HEK293 (cell line): ENCODE measurements around the gene GNPNAT1.
A peak's percentile ranks its signal among the peaks of the same experiment; 100 is the strongest.

Source experiments
- BCL11B ChIP-seq: fragments of 450-650 bp; formaldehyde crosslinking; IDR thresholded peaks from 2 replicates; pipeline ENCODE4 v1.5.1; 2016; ENCODE audit warnings: low read depth, missing biosample characterization, missing genetic modification characterization
- GLI2 ChIP-seq: fragments of 450-650 bp; formaldehyde crosslinking; IDR thresholded peaks from 2 replicates; pipeline ENCODE4; 2017; ENCODE audit warnings: missing biosample characterization, missing genetic modification characterization, low read depth, borderline replicate concordance
- GLI4 ChIP-seq: fragments of 450-650 bp; formaldehyde crosslinking; IDR thresholded peaks from 2 replicates; pipeline ENCODE4 v1.5.1; 2016; ENCODE audit warnings: missing biosample characterization, missing genetic modification characterization
- GLIS2 ChIP-seq: fragments of 450-650 bp; formaldehyde crosslinking; IDR thresholded peaks from 2 replicates; pipeline ENCODE4 v1.5.1; 2016; ENCODE audit warnings: missing biosample characterization, missing genetic modification characterization
- HOXC10 ChIP-seq: sonication (generic); formaldehyde crosslinking; IDR thresholded peaks from 2 replicates; pipeline ENCODE4 v1.8.1; 2023; ENCODE audit warnings: mild to moderate bottlenecking, missing genetic modification reagents
- KLF10 ChIP-seq: fragments of 450-650 bp; IDR thresholded peaks from 2 replicates; pipeline ENCODE4 v1.5.1; 2018; ENCODE audit warnings: missing biosample characterization, mild to moderate bottlenecking, missing genetic modification characterization
- MEIS1 ChIP-seq: sonication (generic); formaldehyde crosslinking; IDR thresholded peaks from 2 replicates; pipeline ENCODE4 v1.8.1; 2022; ENCODE audit warnings: missing genetic modification reagents, mild to moderate bottlenecking, borderline replicate concordance
- SCRT1 ChIP-seq: fragments of 450-650 bp; formaldehyde crosslinking; IDR thresholded peaks from 2 replicates; pipeline ENCODE4 v1.5.1; 2016; ENCODE audit warnings: missing biosample characterization, missing genetic modification characterization, borderline replicate concordance
- SP7 ChIP-seq: fragments of 450-650 bp; formaldehyde crosslinking; IDR thresholded peaks from 2 replicates; pipeline ENCODE4 v1.5.1; 2016; ENCODE audit warnings: missing biosample characterization, missing genetic modification characterization
- ZBTB17 ChIP-seq: fragments of 450-650 bp; formaldehyde crosslinking; IDR thresholded peaks from 2 replicates; pipeline ENCODE4 v1.5.1; 2016; ENCODE audit warnings: missing biosample characterization, missing genetic modification characterization
- ZFP3 ChIP-seq: fragments of 450-650 bp; formaldehyde crosslinking; IDR thresholded peaks from 2 replicates; pipeline ENCODE4 v1.5.1; 2016; ENCODE audit warnings: low read depth, missing biosample characterization, missing genetic modification characterization
- ZNF112 ChIP-seq: fragments of 450-650 bp; formaldehyde crosslinking; IDR thresholded peaks from 2 replicates; pipeline ENCODE4 v1.5.0; 2017; ENCODE audit warnings: missing biosample characterization, missing genetic modification characterization
- ZNF114 ChIP-seq: fragments of 450-650 bp; formaldehyde crosslinking; IDR thresholded peaks from 2 replicates; pipeline ENCODE4 v1.5.0; 2017; ENCODE audit warnings: missing biosample characterization, missing genetic modification characterization
- ZNF121 ChIP-seq: fragments of 450-650 bp; formaldehyde crosslinking; IDR thresholded peaks from 2 replicates; pipeline ENCODE4 v1.5.1; 2016; ENCODE audit warnings: missing biosample characterization, missing genetic modification characterization
- ZNF132 ChIP-seq: fragments of 450-650 bp; formaldehyde crosslinking; IDR thresholded peaks from 2 replicates; pipeline ENCODE4 v1.5.1; 2017; ENCODE audit warnings: missing biosample characterization, missing genetic modification characterization, borderline replicate concordance
- ZNF169 ChIP-seq: fragments of 450-650 bp; formaldehyde crosslinking; IDR thresholded peaks from 2 replicates; pipeline ENCODE4 v1.5.1; 2016; ENCODE audit warnings: missing biosample characterization, missing genetic modification characterization
- ZNF292 ChIP-seq: fragments of 450-650 bp; formaldehyde crosslinking; IDR thresholded peaks from 2 replicates; pipeline ENCODE4 v1.5.1; 2016; ENCODE audit warnings: low read depth, missing biosample characterization, missing genetic modification characterization, borderline replicate concordance
- ZNF423 ChIP-seq: fragments of 450-650 bp; formaldehyde crosslinking; IDR thresholded peaks from 2 replicates; pipeline ENCODE4 v1.5.1; 2016; ENCODE audit warnings: missing biosample characterization, missing genetic modification characterization
- ZNF529 ChIP-seq: fragments of 450-650 bp; formaldehyde crosslinking; IDR thresholded peaks from 2 replicates; pipeline ENCODE4 v1.5.1; 2017; ENCODE audit warnings: missing genetic modification characterization, missing biosample characterization; ENCODE audit not compliant: insufficient replicate concordance
- ZNF558 ChIP-seq: fragments of 450-650 bp; formaldehyde crosslinking; IDR thresholded peaks from 2 replicates; pipeline ENCODE4 v1.5.1; 2016; ENCODE audit warnings: missing biosample characterization, missing genetic modification characterization
- ZNF571 ChIP-seq: fragments of 450-650 bp; formaldehyde crosslinking; IDR thresholded peaks from 2 replicates; pipeline ENCODE4 v1.5.0; 2017; ENCODE audit warnings: missing biosample characterization, missing genetic modification characterization
- ZNF670 ChIP-seq: fragments of 450-650 bp; formaldehyde crosslinking; IDR thresholded peaks from 2 replicates; pipeline ENCODE4 v1.5.1; 2016; ENCODE audit warnings: missing biosample characterization, missing genetic modification characterization, low read depth
- ZNF792 ChIP-seq: fragments of 450-650 bp; formaldehyde crosslinking; IDR thresholded peaks from 2 replicates; pipeline ENCODE4 v1.5.1; 2016; ENCODE audit warnings: missing biosample characterization, missing genetic modification characterization
- ZSCAN30 ChIP-seq: fragments of 450-650 bp; IDR thresholded peaks from 2 replicates; pipeline ENCODE4 v1.5.1; 2018; ENCODE audit warnings: missing biosample characterization, mild to moderate bottlenecking, missing genetic modification characterization, moderate library complexity
- ZXDB ChIP-seq: fragments of 450-650 bp; formaldehyde crosslinking; IDR thresholded peaks from 2 replicates; pipeline ENCODE4 v1.5.1; 2016; ENCODE audit warnings: missing biosample characterization, missing genetic modification characterization
- TF ChIP-seq, protein P1 (sequence below): fragments of 450-650 bp; formaldehyde crosslinking; IDR thresholded peaks from 2 replicates; pipeline ENCODE4 v1.5.1; 2016; ENCODE audit warnings: missing biosample characterization, missing genetic modification characterization
- TF ChIP-seq, protein P2 (sequence below): fragments of 450-650 bp; formaldehyde crosslinking; conservative IDR thresholded peaks from 2 replicates; pipeline ENCODE4 v1.5.1; 2016; ENCODE audit warnings: low read depth, missing biosample characterization, missing genetic modification characterization
- TF ChIP-seq, protein P3 (sequence below): fragments of 450-650 bp; formaldehyde crosslinking; IDR thresholded peaks from 2 replicates; pipeline ENCODE4 v1.5.1; 2016; ENCODE audit warnings: missing biosample characterization, missing genetic modification characterization, borderline replicate concordance
- TF ChIP-seq, protein P4 (sequence below): fragments of 450-650 bp; formaldehyde crosslinking; optimal IDR thresholded peaks from 2 replicates; pipeline ENCODE3; 2016; ENCODE audit warnings: missing biosample characterization, mild to moderate bottlenecking, missing genetic modification characterization
- TF ChIP-seq, protein P5 (sequence below): fragments of 450-650 bp; formaldehyde crosslinking; IDR thresholded peaks from 2 replicates; pipeline ENCODE4 v1.5.1; 2017; ENCODE audit warnings: missing biosample characterization, missing genetic modification characterization

Gene GNPNAT1

DNA sequence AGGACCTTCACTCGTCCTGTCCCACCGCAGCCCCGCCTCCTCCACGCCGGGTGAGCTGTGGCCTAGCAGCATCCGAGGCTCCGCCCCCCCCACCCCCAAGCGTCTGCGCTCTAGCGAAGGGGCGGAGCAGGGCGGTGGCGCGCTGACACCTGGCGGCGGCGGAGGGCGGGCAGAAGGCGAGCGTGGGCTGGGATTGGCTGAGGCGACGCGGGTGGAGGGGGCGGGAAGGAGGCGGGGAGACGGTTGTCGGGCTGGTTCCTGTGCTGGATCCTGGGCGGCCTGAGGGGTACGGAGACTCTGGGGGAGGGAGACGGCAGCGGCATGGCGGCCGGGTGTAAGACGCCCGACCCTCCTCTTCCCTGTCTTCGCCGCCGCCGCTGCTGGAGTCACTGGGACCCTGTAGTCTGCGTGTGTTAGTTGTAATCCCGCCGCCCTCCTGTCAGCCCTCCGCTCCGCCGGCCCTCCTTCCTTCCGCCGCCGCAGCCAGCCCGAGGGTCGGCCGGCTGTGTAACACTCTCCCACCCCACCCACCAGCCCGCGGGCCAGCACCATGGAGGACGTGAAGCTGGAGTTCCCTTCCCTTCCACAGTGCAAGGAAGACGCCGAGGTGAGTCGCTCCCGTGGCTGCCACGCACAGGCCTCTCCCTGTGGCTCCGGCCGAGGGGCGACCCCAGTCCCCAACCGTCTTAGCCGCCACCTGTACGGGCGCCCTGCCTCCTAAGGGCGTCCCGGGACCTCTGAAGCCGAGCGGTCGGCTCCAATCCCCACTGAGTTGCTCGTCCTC lies 61.3 kb downstream of the GNPNAT1 start, which contains the start of gene STYX (continued):
- TF ChIP-seq ZSCAN30 (tag by site-specific recombination) (0 out of 2 replicates have a peak, but pooled peaks have one; percentile 30), ZFP3 (tag by site-specific recombination) (no peak), ZNF792 (tag by site-specific recombination) (no peak), GLIS2 (tag by site-specific recombination) (peak; percentile 93), GLI2 (tag by site-specific recombination) (no peak), KLF10 (tag by site-specific recombination) (peak; percentile 69), ZNF558 (no peak), ZNF571 (tag by site-specific recombination) (no peak), ZXDB (tag by site-specific recombination) (0 out of 2 replicates have a peak, but pooled peaks have one; percentile 41), MEIS1 (CRISPR knock-in tag) (no peak), BCL11B (tag by site-specific recombination) (no peak), ZNF529 (tag by site-specific recombination) (no peak), GLI4 (no peak), ZNF112 (no peak), SCRT1 (tag by site-specific recombination) (no peak), ZNF423 (tag by site-specific recombination) (no peak), ZNF292 (tag by site-specific recombination) (no peak), HOXC10 (CRISPR knock-in tag) (no peak), ZBTB17 (tag by site-specific recombination) (peak; percentile 49), ZNF670 (tag by site-specific recombination) (no peak), ZNF169 (tag by site-specific recombination) (no peak), ZNF114 (tag by site-specific recombination) (no peak), ZNF132 (tag by site-specific recombination) (no peak), ZNF121 (tag by site-specific recombination) (no peak), SP7 (tag by site-specific recombination) (peak; percentile 67)
- TF ChIP-seq, protein P1, sequence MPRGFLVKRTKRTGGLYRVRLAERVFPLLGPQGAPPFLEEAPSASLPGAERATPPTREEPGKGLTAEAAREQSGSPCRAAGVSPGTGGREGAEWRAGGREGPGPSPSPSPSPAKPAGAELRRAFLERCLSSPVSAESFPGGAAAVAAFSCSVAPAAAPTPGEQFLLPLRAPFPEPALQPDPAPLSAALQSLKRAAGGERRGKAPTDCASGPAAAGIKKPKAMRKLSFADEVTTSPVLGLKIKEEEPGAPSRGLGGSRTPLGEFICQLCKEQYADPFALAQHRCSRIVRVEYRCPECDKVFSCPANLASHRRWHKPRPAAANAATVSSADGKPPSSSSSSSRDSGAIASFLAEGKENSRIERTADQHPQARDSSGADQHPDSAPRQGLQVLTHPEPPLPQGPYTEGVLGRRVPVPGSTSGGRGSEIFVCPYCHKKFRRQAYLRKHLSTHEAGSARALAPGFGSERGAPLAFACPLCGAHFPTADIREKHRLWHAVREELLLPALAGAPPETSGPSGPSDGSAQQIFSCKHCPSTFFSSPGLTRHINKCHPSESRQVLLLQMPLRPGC (tag by site-specific recombination) = 0 out of 2 replicates have a peak, but pooled peaks have one; percentile 41
- TF ChIP-seq, protein P2, sequence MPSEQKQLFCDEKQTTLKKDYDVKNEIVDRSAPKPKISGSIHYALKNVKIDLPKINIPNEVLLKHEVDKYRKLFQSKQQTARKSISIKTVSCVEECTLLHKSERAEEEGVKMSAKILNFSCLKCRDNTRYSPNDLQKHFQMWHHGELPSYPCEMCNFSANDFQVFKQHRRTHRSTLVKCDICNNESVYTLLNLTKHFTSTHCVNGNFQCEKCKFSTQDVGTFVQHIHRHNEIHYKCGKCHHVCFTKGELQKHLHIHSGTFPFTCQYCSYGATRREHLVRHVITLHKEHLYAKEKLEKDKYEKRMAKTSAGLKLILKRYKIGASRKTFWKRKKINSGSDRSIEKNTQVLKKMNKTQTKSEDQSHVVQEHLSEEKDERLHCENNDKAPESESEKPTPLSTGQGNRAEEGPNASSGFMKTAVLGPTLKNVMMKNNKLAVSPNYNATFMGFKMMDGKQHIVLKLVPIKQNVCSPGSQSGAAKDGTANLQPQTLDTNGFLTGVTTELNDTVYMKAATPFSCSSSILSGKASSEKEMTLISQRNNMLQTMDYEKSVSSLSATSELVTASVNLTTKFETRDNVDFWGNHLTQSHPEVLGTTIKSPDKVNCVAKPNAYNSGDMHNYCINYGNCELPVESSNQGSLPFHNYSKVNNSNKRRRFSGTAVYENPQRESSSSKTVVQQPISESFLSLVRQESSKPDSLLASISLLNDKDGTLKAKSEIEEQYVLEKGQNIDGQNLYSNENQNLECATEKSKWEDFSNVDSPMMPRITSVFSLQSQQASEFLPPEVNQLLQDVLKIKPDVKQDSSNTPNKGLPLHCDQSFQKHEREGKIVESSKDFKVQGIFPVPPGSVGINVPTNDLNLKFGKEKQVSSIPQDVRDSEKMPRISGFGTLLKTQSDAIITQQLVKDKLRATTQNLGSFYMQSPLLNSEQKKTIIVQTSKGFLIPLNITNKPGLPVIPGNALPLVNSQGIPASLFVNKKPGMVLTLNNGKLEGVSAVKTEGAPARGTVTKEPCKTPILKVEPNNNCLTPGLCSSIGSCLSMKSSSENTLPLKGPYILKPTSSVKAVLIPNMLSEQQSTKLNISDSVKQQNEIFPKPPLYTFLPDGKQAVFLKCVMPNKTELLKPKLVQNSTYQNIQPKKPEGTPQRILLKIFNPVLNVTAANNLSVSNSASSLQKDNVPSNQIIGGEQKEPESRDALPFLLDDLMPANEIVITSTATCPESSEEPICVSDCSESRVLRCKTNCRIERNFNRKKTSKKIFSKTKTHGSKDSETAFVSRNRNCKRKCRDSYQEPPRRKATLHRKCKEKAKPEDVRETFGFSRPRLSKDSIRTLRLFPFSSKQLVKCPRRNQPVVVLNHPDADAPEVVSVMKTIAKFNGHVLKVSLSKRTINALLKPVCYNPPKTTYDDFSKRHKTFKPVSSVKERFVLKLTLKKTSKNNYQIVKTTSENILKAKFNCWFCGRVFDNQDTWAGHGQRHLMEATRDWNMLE (tag by site-specific recombination) = no peak
- TF ChIP-seq, protein P3, sequence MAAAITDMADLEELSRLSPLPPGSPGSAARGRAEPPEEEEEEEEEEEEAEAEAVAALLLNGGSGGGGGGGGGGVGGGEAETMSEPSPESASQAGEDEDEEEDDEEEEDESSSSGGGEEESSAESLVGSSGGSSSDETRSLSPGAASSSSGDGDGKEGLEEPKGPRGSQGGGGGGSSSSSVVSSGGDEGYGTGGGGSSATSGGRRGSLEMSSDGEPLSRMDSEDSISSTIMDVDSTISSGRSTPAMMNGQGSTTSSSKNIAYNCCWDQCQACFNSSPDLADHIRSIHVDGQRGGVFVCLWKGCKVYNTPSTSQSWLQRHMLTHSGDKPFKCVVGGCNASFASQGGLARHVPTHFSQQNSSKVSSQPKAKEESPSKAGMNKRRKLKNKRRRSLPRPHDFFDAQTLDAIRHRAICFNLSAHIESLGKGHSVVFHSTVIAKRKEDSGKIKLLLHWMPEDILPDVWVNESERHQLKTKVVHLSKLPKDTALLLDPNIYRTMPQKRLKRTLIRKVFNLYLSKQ = no peak
- TF ChIP-seq, protein P4, sequence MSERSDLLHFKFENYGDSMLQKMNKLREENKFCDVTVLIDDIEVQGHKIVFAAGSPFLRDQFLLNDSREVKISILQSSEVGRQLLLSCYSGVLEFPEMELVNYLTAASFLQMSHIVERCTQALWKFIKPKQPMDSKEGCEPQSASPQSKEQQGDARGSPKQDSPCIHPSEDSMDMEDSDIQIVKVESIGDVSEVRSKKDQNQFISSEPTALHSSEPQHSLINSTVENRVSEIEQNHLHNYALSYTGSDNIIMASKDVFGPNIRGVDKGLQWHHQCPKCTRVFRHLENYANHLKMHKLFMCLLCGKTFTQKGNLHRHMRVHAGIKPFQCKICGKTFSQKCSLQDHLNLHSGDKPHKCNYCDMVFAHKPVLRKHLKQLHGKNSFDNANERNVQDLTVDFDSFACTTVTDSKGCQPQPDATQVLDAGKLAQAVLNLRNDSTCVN = peak; percentile 60
- TF ChIP-seq, protein P5, sequence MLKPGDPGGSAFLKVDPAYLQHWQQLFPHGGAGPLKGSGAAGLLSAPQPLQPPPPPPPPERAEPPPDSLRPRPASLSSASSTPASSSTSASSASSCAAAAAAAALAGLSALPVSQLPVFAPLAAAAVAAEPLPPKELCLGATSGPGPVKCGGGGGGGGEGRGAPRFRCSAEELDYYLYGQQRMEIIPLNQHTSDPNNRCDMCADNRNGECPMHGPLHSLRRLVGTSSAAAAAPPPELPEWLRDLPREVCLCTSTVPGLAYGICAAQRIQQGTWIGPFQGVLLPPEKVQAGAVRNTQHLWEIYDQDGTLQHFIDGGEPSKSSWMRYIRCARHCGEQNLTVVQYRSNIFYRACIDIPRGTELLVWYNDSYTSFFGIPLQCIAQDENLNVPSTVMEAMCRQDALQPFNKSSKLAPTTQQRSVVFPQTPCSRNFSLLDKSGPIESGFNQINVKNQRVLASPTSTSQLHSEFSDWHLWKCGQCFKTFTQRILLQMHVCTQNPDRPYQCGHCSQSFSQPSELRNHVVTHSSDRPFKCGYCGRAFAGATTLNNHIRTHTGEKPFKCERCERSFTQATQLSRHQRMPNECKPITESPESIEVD (tag by site-specific recombination) = no peak
